ENCODE results near the gene RPL36. TPM values are rescaled to one million over a fixed set of nuclear protein-coding genes. Genes with fewer than 3 reads are reported as not detected.

Gene RPL36
- polyA plus RNA-seq, 1 donor = 1,331 TPM

GRCh38 chr19:5651361-5651760 lies 38.7 kb upstream of the RPL36 start:
- H3K27ac ChIP-seq (ENCODE audit: low read length) = no peak overlapping the region
- H3K4me1 ChIP-seq (ENCODE audit: control insufficient read depth, insufficient read depth, low read length) = no peaks in the 10 kb centered on the region
- peaks cover 86% of the 10 kb centered on the region for H3K36me3 ChIP-seq (ENCODE audit: control insufficient read depth, insufficient read depth, low read length)
- H3K9me3 ChIP-seq (ENCODE audit: control insufficient read depth, low read depth, low read length) = no peaks in the 10 kb centered on the region
- WGBS (ENCODE audit: insufficient coverage, low lambda C conversion rate) = no CpG with 5 or more reads among the region's 5 CpGs
- H3K4me3 ChIP-seq (ENCODE audit: low read length) = no peak overlapping the region
- DNase-seq = no peak
- no peaks in the 10 kb centered on the region for H3K27me3 ChIP-seq (ENCODE audit: control insufficient read depth, insufficient read depth, low read length)

DNA sequence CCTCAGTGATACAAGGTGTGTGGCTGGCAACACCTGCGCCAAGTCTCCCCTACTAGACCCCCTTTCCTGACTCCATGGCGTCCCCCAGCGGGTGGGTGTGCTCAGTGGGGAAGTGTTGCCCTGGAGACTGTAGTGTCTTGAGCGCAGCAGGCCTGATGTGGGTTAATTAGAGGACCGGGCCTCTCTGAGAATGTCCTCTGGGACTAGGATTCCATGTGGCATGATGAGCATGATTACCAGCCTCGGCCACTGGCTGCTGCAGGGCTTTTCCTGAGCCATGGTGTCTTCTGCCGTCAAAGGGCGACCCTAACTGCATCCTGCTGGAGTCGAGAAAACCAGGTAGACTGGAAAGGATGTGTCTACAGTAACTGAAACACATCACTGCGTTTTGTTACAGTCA lies 37.8 kb upstream of the RPL36 start:
- no peak overlapping the region for H3K27ac ChIP-seq (ENCODE audit: low read length)
- no peaks in the 10 kb centered on the region for H3K27me3 ChIP-seq (ENCODE audit: control insufficient read depth, insufficient read depth, low read length)
- H3K4me3 ChIP-seq (ENCODE audit: low read length) = no peak overlapping the region
- H3K4me1 ChIP-seq (ENCODE audit: control insufficient read depth, insufficient read depth, low read length) = no peaks in the 10 kb centered on the region
- DNase-seq = no peak
- no CpG with 5 or more reads among the region's 10 CpGs for WGBS (ENCODE audit: insufficient coverage, low lambda C conversion rate)
- no peaks in the 10 kb centered on the region for H3K9me3 ChIP-seq (ENCODE audit: control insufficient read depth, low read depth, low read length)
- peaks cover 81% of the 10 kb centered on the region for H3K36me3 ChIP-seq (ENCODE audit: control insufficient read depth, insufficient read depth, low read length)

- Histone ChIP-seq H3K4me1 (ENCODE audit: control insufficient read depth, insufficient read depth, low read length) (no peaks in the 10 kb centered on the region), H3K9me3 (ENCODE audit: control insufficient read depth, low read depth, low read length) (no peaks in the 10 kb centered on the region), H3K4me3 (ENCODE audit: low read length) (no peak overlapping the region), H3K27me3 (ENCODE audit: control insufficient read depth, insufficient read depth, low read length) (no peaks in the 10 kb centered on the region), H3K36me3 (ENCODE audit: control insufficient read depth, insufficient read depth, low read length) (peaks cover 81% of the 10 kb centered on the region), H3K27ac (ENCODE audit: low read length) (no peak overlapping the region)
- no CpG with 5 or more reads among the region's 5 CpGs for WGBS (ENCODE audit: insufficient coverage, low lambda C conversion rate)
- DNase-seq = no peak
Measured at GRCh38 chr19:5654931-5655330, 35.2 kb upstream of the RPL36 start.

DNA sequence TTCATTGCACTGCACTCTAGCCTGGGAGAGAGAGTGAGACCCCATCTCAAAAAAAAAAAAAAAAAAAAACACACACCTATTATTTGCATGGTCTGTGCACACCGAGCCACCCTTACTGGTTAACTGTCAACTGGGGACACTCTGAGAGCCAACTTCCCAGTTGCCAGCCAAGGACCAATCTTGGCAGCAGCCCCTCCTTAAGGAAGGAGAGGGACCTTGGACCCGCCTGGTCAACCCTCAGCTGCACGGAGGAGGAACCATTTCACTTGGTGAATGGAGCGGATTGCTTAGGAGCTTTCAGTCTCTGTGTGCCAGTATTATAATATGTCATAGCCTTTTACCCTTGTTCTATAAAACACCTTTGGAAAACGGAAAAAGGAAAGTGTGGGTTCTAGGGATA lies 34.7 kb upstream of the RPL36 start:
- DNase-seq = peak in 1 of 2 donors; percentile 37
- H3K27me3 ChIP-seq (ENCODE audit: control insufficient read depth, insufficient read depth, low read length) = no peaks in the 10 kb centered on the region
- peaks cover 81% of the 10 kb centered on the region for H3K36me3 ChIP-seq (ENCODE audit: control insufficient read depth, insufficient read depth, low read length)
- WGBS (ENCODE audit: insufficient coverage, low lambda C conversion rate) = 83% methylated on average over 1 of the region's 5 CpGs
- H3K4me3 ChIP-seq (ENCODE audit: low read length) = no peak overlapping the region
- H3K4me1 ChIP-seq (ENCODE audit: control insufficient read depth, insufficient read depth, low read length) = no peaks in the 10 kb centered on the region
- no peak overlapping the region for H3K27ac ChIP-seq (ENCODE audit: low read length)
- no peaks in the 10 kb centered on the region for H3K9me3 ChIP-seq (ENCODE audit: control insufficient read depth, low read depth, low read length)

GRCh38 chr19:5661483-5661882 lies 28.6 kb upstream of the RPL36 start:
- H3K4me3 ChIP-seq (ENCODE audit: low read length) = no peak overlapping the region
- no peaks in the 10 kb centered on the region for H3K27me3 ChIP-seq (ENCODE audit: control insufficient read depth, insufficient read depth, low read length)
- 100% methylated on average over 2 of the region's 42 CpGs for WGBS (ENCODE audit: insufficient coverage, low lambda C conversion rate)
- H3K36me3 ChIP-seq (ENCODE audit: control insufficient read depth, insufficient read depth, low read length) = peaks cover 81% of the 10 kb centered on the region
- H3K4me1 ChIP-seq (ENCODE audit: control insufficient read depth, insufficient read depth, low read length) = no peaks in the 10 kb centered on the region
- no peak overlapping the region for H3K27ac ChIP-seq (ENCODE audit: low read length)
- DNase-seq = no peak
- no peaks in the 10 kb centered on the region for H3K9me3 ChIP-seq (ENCODE audit: control insufficient read depth, low read depth, low read length)

DNA sequence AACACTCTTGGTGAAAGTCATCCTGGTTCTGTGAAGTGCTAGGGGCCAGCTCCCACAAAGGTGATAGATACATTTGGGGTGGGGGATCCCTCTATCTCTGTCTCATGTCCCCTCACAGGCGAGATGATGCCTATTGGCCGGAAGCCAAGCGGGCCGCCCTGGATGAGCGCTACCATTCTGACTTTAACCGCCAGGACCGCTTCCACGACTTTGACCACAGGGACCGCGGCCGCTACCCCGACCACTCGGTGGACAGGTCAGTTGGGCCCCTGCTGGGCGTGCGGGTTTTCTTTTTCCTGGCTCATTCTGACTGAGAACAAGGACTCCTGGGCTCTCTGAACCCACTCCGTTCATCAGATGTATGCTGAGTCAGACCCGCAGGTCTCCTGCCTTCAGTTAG lies 26.2 kb upstream of the RPL36 start:
- Histone ChIP-seq H3K36me3 (ENCODE audit: control insufficient read depth, insufficient read depth, low read length) (peaks cover 82% of the 10 kb centered on the region), H3K4me3 (ENCODE audit: low read length) (no peak overlapping the region), H3K4me1 (ENCODE audit: control insufficient read depth, insufficient read depth, low read length) (no peaks in the 10 kb centered on the region), H3K9me3 (ENCODE audit: control insufficient read depth, low read depth, low read length) (no peaks in the 10 kb centered on the region), H3K27ac (ENCODE audit: low read length) (no peak overlapping the region), H3K27me3 (ENCODE audit: control insufficient read depth, insufficient read depth, low read length) (no peaks in the 10 kb centered on the region)
- no peak for DNase-seq
- WGBS (ENCODE audit: insufficient coverage, low lambda C conversion rate) = no CpG with 5 or more reads among the region's 17 CpGs

GRCh38 chr19:5664515-5664914 lies 25.6 kb upstream of the RPL36 start:
- Histone ChIP-seq H3K9me3 (ENCODE audit: control insufficient read depth, low read depth, low read length) (no peaks in the 10 kb centered on the region), H3K4me3 (ENCODE audit: low read length) (no peak overlapping the region), H3K36me3 (ENCODE audit: control insufficient read depth, insufficient read depth, low read length) (peaks cover 88% of the 10 kb centered on the region), H3K27me3 (ENCODE audit: control insufficient read depth, insufficient read depth, low read length) (no peaks in the 10 kb centered on the region), H3K4me1 (ENCODE audit: control insufficient read depth, insufficient read depth, low read length) (no peaks in the 10 kb centered on the region), H3K27ac (ENCODE audit: low read length) (no peak overlapping the region)
- no CpG with 5 or more reads among the region's 2 CpGs for WGBS (ENCODE audit: insufficient coverage, low lambda C conversion rate)
- no peak for DNase-seq

- no peaks in the 10 kb centered on the region for H3K27me3 ChIP-seq (ENCODE audit: control insufficient read depth, insufficient read depth, low read length)
- no peak overlapping the region for H3K27ac ChIP-seq (ENCODE audit: low read length)
- peaks cover 81% of the 10 kb centered on the region for H3K36me3 ChIP-seq (ENCODE audit: control insufficient read depth, insufficient read depth, low read length)
- DNase-seq = no peak
- WGBS (ENCODE audit: insufficient coverage, low lambda C conversion rate) = no CpG with 5 or more reads among the region's 10 CpGs
- H3K4me1 ChIP-seq (ENCODE audit: control insufficient read depth, insufficient read depth, low read length) = no peaks in the 10 kb centered on the region
- no peaks in the 10 kb centered on the region for H3K9me3 ChIP-seq (ENCODE audit: control insufficient read depth, low read depth, low read length)
- H3K4me3 ChIP-seq (ENCODE audit: low read length) = no peak overlapping the region
Measured at GRCh38 chr19:5665781-5666513, 24.1 kb upstream of the RPL36 start.

DNA sequence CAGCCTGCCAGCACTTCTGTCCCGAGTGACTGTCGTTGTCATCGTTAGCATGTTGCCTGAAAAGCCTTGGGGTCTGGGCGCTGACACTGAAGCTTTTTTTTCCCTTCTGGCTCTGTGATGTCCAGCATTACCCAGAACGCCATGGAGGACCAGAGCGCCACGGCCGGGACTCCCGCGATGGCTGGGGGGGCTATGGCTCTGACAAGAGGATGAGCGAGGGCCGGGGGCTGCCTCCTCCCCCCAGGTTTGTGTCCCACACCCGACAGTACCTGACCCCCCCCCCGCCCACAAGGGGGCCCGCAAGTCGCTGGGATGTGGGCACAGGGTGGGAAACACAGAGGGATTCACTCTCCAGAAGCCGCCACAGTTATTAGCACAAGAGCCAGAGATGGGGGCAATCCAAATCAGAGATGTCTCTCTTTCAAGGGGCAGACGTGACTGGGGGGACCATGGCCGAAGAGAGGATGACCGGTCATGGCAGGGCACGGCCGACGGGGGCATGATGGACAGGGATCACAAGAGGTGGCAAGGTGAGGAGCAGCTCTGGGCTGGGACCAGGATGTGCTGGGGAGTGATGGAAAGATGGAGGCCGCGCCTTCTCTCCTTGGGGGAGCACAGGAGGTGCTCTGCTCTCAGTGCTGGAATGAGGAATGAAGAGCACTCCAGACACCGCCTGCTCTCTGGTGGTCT lies 23.0 kb upstream of the RPL36 start:
- no peak overlapping the region for H3K27ac ChIP-seq (ENCODE audit: low read length)
- no peak for DNase-seq
- no CpG with 5 or more reads among the region's 26 CpGs for WGBS (ENCODE audit: insufficient coverage, low lambda C conversion rate)
- peaks cover 71% of the 10 kb centered on the region for H3K36me3 ChIP-seq (ENCODE audit: control insufficient read depth, insufficient read depth, low read length)
- H3K4me1 ChIP-seq (ENCODE audit: control insufficient read depth, insufficient read depth, low read length) = no peaks in the 10 kb centered on the region
- no peaks in the 10 kb centered on the region for H3K9me3 ChIP-seq (ENCODE audit: control insufficient read depth, low read depth, low read length)
- H3K4me3 ChIP-seq (ENCODE audit: low read length) = no peak overlapping the region
- H3K27me3 ChIP-seq (ENCODE audit: control insufficient read depth, insufficient read depth, low read length) = no peaks in the 10 kb centered on the region

- Histone ChIP-seq H3K4me1 (ENCODE audit: control insufficient read depth, insufficient read depth, low read length) (no peaks in the 10 kb centered on the region), H3K4me3 (ENCODE audit: low read length) (no peak overlapping the region), H3K9me3 (ENCODE audit: control insufficient read depth, low read depth, low read length) (no peaks in the 10 kb centered on the region), H3K36me3 (ENCODE audit: control insufficient read depth, insufficient read depth, low read length) (peaks cover 67% of the 10 kb centered on the region), H3K27me3 (ENCODE audit: control insufficient read depth, insufficient read depth, low read length) (no peaks in the 10 kb centered on the region), H3K27ac (ENCODE audit: low read length) (no peak overlapping the region)
- DNase-seq = no peak
- WGBS (ENCODE audit: insufficient coverage, low lambda C conversion rate) = no CpG with 5 or more reads among the region's 22 CpGs
Measured at GRCh38 chr19:5667751-5668271, 22.3 kb upstream of the RPL36 start.

All from large intestine (tissue), 3 donors.